LNCAP (cell line): ENCODE results near the gene C16orf87.

Experiments used
- TF ChIP-seq, protein P1 (sequence below): fragments of 450-650 bp; IDR thresholded peaks from 2 replicates; pipeline ENCODE4 v1.5.1; 2017; ENCODE audit warnings: mild to moderate bottlenecking

Gene C16orf87

GRCh38 chr16:46848768-46849764 lies 18.1 kb upstream of the C16orf87 start:
- TF ChIP-seq, protein P1, sequence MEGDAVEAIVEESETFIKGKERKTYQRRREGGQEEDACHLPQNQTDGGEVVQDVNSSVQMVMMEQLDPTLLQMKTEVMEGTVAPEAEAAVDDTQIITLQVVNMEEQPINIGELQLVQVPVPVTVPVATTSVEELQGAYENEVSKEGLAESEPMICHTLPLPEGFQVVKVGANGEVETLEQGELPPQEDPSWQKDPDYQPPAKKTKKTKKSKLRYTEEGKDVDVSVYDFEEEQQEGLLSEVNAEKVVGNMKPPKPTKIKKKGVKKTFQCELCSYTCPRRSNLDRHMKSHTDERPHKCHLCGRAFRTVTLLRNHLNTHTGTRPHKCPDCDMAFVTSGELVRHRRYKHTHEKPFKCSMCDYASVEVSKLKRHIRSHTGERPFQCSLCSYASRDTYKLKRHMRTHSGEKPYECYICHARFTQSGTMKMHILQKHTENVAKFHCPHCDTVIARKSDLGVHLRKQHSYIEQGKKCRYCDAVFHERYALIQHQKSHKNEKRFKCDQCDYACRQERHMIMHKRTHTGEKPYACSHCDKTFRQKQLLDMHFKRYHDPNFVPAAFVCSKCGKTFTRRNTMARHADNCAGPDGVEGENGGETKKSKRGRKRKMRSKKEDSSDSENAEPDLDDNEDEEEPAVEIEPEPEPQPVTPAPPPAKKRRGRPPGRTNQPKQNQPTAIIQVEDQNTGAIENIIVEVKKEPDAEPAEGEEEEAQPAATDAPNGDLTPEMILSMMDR: no peak

- TF ChIP-seq, protein P1: no peak
Measured at GRCh38 chr16:46845952-46846351, 15.0 kb upstream of the C16orf87 start.

- TF ChIP-seq, protein P1: no peak
Measured at GRCh38 chr16:46844771-46845170, 13.8 kb upstream of the C16orf87 start.

- TF ChIP-seq, protein P1: no peak
Measured at GRCh38 chr16:46843898-46844642, 13.1 kb upstream of the C16orf87 start.

GRCh38 chr16:46842192-46842895 lies 11.4 kb upstream of the C16orf87 start:
- TF ChIP-seq, protein P1: no peak

GRCh38 chr16:46839986-46840443 lies 9.0 kb upstream of the C16orf87 start:
- TF ChIP-seq, protein P1: no peak
